ENCODE measurements around the gene DHH.

The DHH gene

DNA sequence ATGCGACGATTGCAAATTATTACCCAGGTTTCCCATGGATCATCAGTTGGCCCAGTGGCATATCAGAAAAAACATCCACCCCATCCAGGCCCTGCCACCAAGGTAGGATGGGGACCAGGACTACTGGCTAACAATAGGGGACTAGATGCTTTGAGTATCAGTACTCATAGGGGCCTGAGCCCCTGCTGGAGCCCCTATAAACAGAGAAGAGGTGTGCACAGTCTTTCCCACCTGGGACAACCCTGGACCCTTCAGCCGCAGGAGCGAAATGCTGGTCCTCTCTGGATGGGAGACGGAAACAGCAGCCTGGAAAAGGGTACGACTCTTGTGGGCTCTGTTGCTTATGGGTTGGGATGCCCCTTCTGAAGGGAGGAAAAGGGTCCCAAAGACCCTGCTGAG, 5.7 kb downstream of the DHH start:
- DNase-seq (ENCODE audit: low read depth), result no peak
- no peak for TF ChIP-seq CTCF (IDR thresholded peaks at IDR 0.05; ENCODE audit: low read length, missing control alignments)
- no peak overlapping the region for H3K4me3 ChIP-seq (replicated peaks; ENCODE audit: low read depth, low read length)

DNA sequence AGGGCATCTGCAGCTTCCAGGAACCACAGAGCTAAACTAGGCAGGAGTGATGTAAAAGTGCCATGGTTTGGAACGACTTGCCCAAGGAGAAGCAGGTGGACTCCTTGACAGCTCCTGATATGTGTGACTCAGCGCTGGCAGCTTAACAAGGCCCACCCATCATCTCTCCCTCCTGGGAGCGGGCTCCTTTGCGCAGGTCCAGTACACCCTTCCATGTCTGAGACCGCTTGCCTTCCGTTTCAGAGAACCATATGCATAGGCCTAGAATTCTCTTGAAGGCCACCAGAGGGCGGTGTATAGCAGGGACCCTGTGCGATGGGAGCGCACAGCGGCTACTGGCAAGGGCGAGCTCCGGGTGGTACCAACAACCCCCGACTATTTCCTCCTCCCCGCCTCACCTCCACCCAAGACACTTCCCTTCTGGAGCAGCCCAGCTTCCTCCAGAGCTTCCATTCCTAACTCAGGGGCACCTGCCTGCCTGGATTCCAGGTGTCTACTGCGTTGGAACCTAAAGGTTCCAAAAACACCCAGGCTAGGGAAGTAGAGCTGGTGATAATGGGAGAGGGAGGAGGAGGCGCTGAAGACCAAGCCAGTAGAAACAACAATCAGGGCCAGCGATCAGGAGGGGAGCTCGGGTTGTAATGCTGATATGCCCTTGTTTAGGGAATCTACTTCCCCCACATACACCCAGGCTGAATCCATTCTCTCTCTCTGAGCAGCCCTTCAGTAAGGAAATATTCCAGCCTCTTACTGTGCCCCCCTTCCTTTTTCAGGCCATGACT, 6.3 kb downstream of the DHH start:
- peak overlapping the region; percentile 11 for H3K4me3 ChIP-seq (replicated peaks; ENCODE audit: low read depth, low read length)
- DNase-seq (ENCODE audit: low read depth), result peak; percentile 96
- TF ChIP-seq CTCF (IDR thresholded peaks at IDR 0.05; ENCODE audit: low read length, missing control alignments), result peak; percentile 89

- no peak for TF ChIP-seq CTCF (IDR thresholded peaks at IDR 0.05; ENCODE audit: low read length, missing control alignments)
- peak; percentile 34 for DNase-seq (ENCODE audit: low read depth)
- H3K4me3 ChIP-seq (replicated peaks; ENCODE audit: low read depth, low read length), result no peak overlapping the region
Observed at GRCh38 chr12:49086116-49086515, 8.5 kb downstream of the DHH start.

DNA sequence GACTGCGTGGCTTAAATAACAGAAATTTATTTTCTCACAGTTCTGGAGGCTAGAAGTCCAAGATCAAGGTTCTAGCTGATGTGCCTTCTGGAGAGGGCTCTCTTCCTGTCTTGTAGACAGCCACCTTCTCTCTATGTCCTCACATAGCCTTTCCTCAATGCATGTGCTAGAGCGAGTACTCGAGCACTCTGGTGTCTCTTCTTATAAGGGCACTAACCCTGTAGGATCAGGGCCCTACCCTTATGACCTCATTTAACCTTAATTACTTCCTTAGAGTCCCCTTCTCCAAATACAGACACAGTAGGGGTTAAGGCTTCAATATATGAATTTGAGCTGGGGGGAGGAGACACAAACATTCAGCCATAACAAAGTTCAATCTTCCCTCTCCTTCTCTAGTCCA, 10.2 kb downstream of the DHH start:
- no peak for TF ChIP-seq CTCF (IDR thresholded peaks at IDR 0.05; ENCODE audit: low read length, missing control alignments)
- DNase-seq (ENCODE audit: low read depth), result no peak
- no peak overlapping the region for H3K4me3 ChIP-seq (replicated peaks; ENCODE audit: low read depth, low read length)

- TF ChIP-seq CTCF (IDR thresholded peaks at IDR 0.05; ENCODE audit: low read length, missing control alignments), result no peak
- no peak overlapping the region for H3K4me3 ChIP-seq (replicated peaks; ENCODE audit: low read depth, low read length)
Observed at GRCh38 chr12:49079793-49080192, 14.8 kb downstream of the DHH start.

DNA sequence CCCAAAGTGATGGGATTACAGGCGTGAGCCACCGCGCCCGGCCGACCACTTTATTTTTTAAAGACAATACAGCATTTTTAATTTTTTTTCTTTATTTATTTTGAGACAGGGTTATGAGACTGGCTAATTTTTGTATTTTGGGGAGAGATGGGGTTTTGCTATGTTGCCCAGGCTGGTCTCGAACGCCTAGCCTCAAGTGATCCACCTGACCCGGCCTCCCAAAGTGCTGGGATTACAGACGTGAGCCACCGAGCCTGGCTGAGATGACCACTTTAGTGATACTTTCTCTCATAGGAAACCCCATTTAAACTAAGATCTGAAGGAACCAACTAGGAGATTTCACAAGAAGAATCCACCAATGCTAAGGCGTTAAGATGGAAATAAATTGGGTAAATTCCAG, 23.6 kb downstream of the DHH start:
- no peak overlapping the region for H3K4me3 ChIP-seq (replicated peaks; ENCODE audit: low read depth, low read length)
- no peak for TF ChIP-seq CTCF (IDR thresholded peaks at IDR 0.05; ENCODE audit: low read length, missing control alignments)
- DNase-seq (ENCODE audit: low read depth), result no peak

More at GRCh38 chr12:49079793-49080192, 14.8 kb downstream of the DHH start:
- DNase-seq (ENCODE audit: low read depth), result no peak

Measured in fibroblast of pulmonary artery (primary cell).